Effector memory CD4-positive, alpha-beta T cell (primary cell): ENCODE results near the gene AOC3.
"Not testable (repeated sequence)": the region's sequence is repeated elsewhere in the genome, so short reads cannot be mapped to it uniquely, and the experiment has no call there.

Experiments
- DNase-seq, 3 donors: peaks; one replicate each; pipeline ENCODE4 v3.0.0-alpha.2; 2020
- H3K27ac ChIP-seq: 2 replicates; pipeline ENCODE4 v1.7.0; 2013; ENCODE audit warnings: mild to moderate bottlenecking, low read length, moderate library complexity; ENCODE audit not compliant: insufficient read depth, poor library complexity, severe bottlenecking
- H3K27me3 ChIP-seq: replicated peaks from 2 replicates; pipeline ENCODE4 v1.7.0; 2013; ENCODE audit warnings: mild to moderate bottlenecking, low read length; ENCODE audit not compliant: insufficient read depth, control insufficient read depth, poor library complexity, severe bottlenecking
- H3K36me3 ChIP-seq: 2 replicates; pipeline ENCODE4 v1.7.0; 2013; ENCODE audit warnings: mild to moderate bottlenecking, low read length, moderate library complexity; ENCODE audit not compliant: control insufficient read depth, insufficient read depth
- H3K4me1 ChIP-seq: 2 replicates; pipeline ENCODE4 v1.7.0; 2013; ENCODE audit warnings: low read length, mild to moderate bottlenecking; ENCODE audit not compliant: control insufficient read depth, insufficient read depth, poor library complexity, severe bottlenecking
- H3K4me3 ChIP-seq: 2 replicates; pipeline ENCODE4 v1.7.0; 2013; ENCODE audit warnings: low read length, low read depth, mild to moderate bottlenecking; ENCODE audit not compliant: insufficient read depth, poor library complexity, severe bottlenecking
- H3K9me3 ChIP-seq: 2 replicates; pipeline ENCODE4 v1.7.0; 2013; ENCODE audit warnings: mild to moderate bottlenecking, low read length, moderate library complexity; ENCODE audit not compliant: control insufficient read depth

AOC3 gene

DNA sequence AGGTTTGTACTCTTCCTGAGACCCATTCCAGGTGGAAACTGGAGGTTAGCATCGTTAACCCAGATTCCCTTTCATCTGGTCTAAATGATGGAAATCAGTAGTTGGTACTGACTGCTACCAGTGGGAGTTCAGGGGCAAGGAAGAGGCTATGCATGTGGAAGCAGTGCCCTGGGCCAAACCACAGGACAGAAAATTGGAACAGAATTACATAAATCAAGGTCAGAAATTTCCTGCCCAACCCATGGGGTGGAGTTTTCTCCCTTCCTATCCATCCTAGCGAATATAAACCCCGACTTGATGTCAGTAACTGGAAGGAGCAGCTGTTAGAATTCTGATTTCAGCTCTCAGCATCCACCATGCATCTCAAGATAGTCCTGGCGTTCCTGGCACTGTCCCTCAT lies 6.7 kb upstream of the AOC3 start, which contains the start of gene AOC2:
Gene AOC2, plus strand, starts transcription at position 310 of the 400 bp plus-strand sequence. Its CDS starts 47 bp downstream, at position 357.
- no peak for DNase-seq
- no peaks in the 10 kb centered on the region for H3K27me3 ChIP-seq
- H3K9me3 ChIP-seq = no peaks in the 10 kb centered on the region
- no peak within 1 kb of the TSS for H3K4me3 ChIP-seq
- H3K27ac ChIP-seq = no peak within 1 kb of the TSS
- H3K36me3 ChIP-seq = peaks cover 52% of the 10 kb centered on the region
- no peaks in the 10 kb centered on the region for H3K4me1 ChIP-seq

DNA sequence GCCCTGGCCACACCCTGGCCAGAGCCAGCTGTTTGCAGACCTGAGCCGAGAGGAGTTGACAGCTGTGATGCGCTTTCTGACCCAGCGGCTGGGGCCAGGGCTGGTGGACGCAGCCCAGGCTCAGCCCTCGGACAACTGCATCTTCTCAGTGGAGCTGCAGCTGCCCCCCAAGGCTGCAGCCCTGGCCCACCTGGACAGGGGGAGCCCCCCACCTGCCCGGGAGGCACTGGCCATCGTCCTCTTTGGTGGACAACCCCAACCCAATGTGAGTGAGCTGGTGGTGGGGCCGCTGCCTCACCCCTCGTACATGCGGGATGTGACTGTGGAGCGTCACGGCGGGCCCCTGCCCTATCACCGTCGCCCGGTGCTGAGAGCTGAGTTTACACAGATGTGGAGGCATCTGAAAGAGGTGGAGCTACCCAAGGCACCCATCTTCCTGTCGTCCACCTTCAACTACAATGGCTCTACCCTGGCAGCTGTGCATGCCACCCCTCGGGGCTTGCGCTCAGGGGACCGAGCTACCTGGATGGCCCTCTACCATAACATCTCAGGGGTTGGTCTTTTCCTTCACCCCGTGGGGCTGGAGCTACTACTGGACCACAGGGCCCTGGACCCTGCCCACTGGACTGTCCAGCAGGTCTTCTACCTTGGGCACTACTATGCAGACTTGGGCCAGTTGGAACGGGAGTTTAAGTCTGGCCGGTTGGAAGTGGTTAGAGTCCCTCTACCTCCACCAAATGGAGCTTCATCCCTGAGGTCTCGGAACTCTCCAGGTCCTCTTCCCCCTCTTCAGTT lies 6.0 kb upstream of the AOC3 start:
- Histone ChIP-seq H3K9me3 (no peaks in the 10 kb centered on the region), H3K27ac (no peak overlapping the region), H3K27me3 (no peaks in the 10 kb centered on the region), H3K4me3 (no peak overlapping the region), H3K36me3 (peaks cover 49% of the 10 kb centered on the region), H3K4me1 (no peaks in the 10 kb centered on the region)
- no peak for DNase-seq

DNA sequence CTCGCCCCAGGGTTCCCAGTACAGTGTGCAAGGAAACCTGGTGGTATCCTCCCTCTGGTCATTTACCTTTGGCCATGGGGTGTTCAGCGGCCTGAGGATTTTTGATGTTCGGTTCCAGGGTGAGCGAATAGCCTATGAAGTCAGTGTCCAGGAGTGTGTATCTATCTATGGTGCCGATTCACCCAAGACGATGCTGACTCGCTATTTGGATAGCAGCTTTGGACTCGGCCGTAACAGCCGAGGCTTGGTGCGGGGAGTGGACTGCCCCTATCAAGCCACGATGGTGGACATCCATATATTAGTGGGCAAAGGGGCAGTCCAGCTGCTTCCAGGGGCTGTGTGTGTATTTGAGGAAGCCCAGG lies 5.5 kb upstream of the AOC3 start:
- H3K27ac ChIP-seq = no peak overlapping the region
- H3K36me3 ChIP-seq = peaks cover 47% of the 10 kb centered on the region
- no peak overlapping the region for H3K4me3 ChIP-seq
- no peaks in the 10 kb centered on the region for H3K4me1 ChIP-seq
- DNase-seq = no peak
- H3K27me3 ChIP-seq = no peaks in the 10 kb centered on the region
- no peaks in the 10 kb centered on the region for H3K9me3 ChIP-seq

DNA sequence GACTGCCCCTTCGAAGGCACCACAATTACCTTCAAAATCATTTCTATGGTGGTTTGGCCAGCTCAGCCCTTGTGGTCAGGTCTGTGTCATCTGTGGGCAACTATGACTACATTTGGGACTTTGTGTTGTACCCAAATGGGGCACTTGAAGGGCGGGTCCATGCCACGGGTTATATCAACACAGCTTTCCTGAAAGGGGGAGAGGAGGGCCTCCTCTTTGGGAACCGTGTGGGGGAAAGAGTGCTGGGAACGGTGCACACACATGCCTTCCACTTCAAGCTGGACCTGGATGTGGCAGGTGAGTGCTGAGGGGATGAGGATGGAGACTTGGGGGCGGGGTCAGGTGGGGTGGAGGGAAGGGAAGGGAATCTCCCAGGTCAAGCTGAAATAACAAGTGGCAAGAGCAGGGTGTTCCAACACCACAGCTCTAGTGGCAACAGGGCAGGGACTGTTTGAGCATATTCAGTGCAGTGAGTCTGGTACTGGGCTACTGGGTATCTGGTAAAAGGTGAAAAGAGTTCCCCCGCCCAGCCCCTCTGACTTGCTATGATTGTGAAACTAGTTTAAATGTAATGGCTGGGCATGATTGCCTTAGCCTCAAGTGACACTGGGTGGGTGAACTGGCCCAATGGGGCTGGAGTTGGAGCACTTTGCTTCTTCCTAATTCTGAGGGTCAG lies 4.9 kb upstream of the AOC3 start:
- H3K9me3 ChIP-seq = no peaks in the 10 kb centered on the region
- no peaks in the 10 kb centered on the region for H3K4me1 ChIP-seq
- H3K27ac ChIP-seq = no peak overlapping the region
- H3K27me3 ChIP-seq = no peaks in the 10 kb centered on the region
- H3K4me3 ChIP-seq = no peak overlapping the region
- peaks cover 45% of the 10 kb centered on the region for H3K36me3 ChIP-seq
- no peak for DNase-seq

DNA sequence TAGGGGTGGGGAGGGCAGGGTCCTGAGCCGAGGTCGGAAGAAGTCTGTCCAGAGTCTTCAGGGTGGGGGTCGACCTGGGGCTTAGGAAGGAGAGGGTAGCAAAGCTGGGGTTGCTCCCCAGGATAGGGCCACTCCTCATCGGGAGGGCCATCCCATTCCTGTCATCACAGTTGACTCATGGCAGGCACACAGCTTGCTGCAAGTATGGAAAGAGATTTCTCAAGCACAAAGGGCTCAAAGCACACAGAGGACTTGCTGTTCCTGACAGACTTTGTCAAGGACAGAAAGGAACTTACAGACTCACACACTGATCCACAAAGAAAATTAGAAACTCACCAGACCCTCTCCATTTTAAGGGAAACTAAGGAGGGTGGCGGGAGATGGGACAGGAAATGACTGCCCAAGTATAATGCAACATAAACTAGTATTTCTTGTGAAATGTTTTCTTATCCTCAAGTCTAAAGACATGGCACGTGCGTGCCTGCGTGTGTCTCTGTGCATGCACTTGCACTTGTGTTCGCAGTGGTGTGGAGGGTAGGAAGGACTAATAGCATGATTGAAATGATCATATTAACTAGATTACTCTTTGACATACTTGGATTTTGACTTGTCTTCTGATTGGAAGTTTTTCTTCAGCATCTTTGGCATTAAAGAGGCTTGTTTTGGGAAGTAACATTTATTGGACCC lies 4.3 kb upstream of the AOC3 start:
- no peak for DNase-seq
- H3K27me3 ChIP-seq = no peaks in the 10 kb centered on the region
- H3K4me3 ChIP-seq = no peak overlapping the region
- no peak overlapping the region for H3K27ac ChIP-seq
- H3K4me1 ChIP-seq = no peaks in the 10 kb centered on the region
- H3K9me3 ChIP-seq = no peaks in the 10 kb centered on the region
- peaks cover 38% of the 10 kb centered on the region for H3K36me3 ChIP-seq

DNA sequence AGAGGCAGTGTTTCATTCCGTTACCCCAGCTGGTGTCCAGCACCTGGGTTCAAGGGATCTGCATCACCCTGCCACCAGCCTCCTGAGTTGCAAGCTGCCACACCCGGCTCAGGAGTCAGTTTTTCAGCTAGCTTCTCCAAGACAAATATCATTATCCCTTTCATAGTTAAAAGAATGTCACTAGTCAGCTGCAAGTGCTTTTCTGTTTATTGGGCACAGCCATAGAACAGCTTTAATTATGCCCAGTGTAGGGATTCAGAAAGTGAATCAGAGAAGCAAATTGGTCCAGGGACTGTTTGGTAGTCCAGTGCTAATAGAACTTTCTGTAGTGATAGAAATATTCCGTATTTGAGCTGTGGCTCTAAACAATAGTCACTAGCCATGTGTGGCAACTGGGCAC lies 2.9 kb upstream of the AOC3 start:
- Histone ChIP-seq H3K9me3 (no peaks in the 10 kb centered on the region), H3K27me3 (no peaks in the 10 kb centered on the region), H3K4me3 (no peak overlapping the region), H3K4me1 (no peaks in the 10 kb centered on the region), H3K36me3 (peaks cover 25% of the 10 kb centered on the region), H3K27ac (no peak overlapping the region)
- no peak for DNase-seq

DNA sequence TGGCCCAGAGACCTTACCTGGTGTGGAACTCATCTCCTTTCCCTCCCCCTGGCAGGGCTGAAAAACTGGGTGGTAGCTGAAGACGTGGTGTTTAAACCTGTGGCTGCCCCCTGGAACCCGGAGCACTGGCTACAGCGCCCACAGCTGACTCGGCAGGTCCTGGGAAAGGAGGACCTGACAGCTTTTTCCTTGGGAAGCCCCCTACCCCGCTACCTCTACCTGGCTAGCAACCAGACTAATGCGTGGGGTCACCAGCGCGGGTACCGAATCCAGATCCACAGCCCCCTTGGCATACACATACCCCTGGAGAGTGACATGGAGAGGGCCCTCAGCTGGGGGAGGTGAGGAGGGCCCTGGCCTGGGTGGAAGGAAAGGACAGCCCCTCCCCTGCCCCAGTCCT lies 2.0 kb upstream of the AOC3 start:
- no peaks in the 10 kb centered on the region for H3K4me1 ChIP-seq
- no peaks in the 10 kb centered on the region for H3K27me3 ChIP-seq
- H3K4me3 ChIP-seq = no peak overlapping the region
- no peak for DNase-seq
- H3K9me3 ChIP-seq = no peaks in the 10 kb centered on the region
- peaks cover 15% of the 10 kb centered on the region for H3K36me3 ChIP-seq
- no peak overlapping the region for H3K27ac ChIP-seq

DNA sequence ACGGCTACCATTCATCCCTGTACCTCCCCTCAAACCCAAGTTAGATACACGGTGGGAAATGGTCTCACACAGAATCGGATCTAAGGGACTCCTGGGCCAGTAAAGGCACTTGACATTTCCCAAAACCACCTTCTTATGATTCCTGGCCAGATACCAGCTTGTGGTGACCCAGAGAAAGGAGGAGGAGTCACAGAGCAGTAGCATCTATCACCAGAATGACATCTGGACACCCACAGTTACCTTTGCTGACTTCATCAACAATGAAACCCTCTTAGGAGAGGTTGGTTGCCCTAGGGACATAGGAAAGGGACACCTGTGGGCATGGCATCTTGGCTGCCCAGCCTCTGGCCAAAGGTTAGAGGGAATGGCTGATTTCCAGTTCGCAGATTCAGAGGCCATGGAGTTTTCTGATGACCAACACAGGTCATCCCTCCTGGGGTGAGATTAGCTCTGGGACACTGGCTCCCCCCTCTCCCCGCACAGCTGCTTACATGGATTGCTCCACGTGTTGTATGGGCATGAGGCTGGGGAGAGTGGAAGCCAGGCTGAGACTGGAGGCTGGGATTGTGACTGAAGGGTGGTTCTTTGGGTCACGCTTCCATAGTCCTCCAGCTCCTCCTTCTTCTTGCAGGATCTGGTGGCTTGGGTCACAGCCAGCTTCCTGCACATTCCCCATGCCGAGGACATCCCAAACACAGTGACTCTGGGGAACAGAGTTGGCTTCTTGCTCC lies 1.4 kb upstream of the AOC3 start:
- Histone ChIP-seq H3K4me1 (no peaks in the 10 kb centered on the region), H3K9me3 (no peaks in the 10 kb centered on the region), H3K36me3 (peaks cover 9% of the 10 kb centered on the region), H3K4me3 (no peak overlapping the region), H3K27ac (no peak overlapping the region), H3K27me3 (no peaks in the 10 kb centered on the region)
- DNase-seq = no peak

DNA sequence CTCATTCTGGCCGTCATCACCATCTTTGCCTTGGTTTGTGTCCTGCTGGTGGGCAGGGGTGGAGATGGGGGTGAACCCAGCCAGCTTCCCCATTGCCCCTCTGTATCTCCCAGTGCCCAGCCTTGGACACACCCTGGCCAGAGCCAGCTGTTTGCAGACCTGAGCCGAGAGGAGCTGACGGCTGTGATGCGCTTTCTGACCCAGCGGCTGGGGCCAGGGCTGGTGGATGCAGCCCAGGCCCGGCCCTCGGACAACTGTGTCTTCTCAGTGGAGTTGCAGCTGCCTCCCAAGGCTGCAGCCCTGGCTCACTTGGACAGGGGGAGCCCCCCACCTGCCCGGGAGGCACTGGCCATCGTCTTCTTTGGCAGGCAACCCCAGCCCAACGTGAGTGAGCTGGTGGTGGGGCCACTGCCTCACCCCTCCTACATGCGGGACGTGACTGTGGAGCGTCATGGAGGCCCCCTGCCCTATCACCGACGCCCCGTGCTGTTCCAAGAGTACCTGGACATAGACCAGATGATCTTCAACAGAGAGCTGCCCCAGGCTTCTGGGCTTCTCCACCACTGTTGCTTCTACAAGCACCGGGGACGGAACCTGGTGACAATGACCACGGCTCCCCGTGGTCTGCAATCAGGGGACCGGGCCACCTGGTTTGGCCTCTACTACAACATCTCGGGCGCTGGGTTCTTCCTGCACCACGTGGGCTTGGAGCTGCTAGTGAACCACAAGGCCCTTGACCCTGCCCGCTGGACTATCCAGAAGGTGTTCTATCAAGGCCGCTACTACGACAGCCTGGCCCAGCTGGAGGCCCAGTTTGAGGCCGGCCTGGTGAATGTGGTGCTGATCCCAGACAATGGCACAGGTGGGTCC lies 607 bp downstream of the AOC3 start:
- not testable (repeated sequence) for H3K36me3 ChIP-seq, H3K4me1 ChIP-seq, H3K27ac ChIP-seq, H3K9me3 ChIP-seq, H3K27me3 ChIP-seq, DNase-seq, H3K4me3 ChIP-seq
